Breast epithelium (tissue), 3 donors: ENCODE measurements around the gene HSD17B10.

ENCODE experiments used
- POLR2A ChIP-seq: fragments of 450-650 bp; IDR thresholded peaks from one replicate; pipeline ENCODE4 v1.6.1; 2016; ENCODE audit warnings: antibody characterized with exemption, mild to moderate bottlenecking, moderate library complexity
- TF ChIP-seq, protein P1 (sequence below), 3 donors: fragments of 450-650 bp; IDR thresholded peaks; one replicate each; pipeline ENCODE4 v1.5.1; 2016 to 2017; ENCODE audit warnings: antibody characterized with exemption in 3 of 3, mild to moderate bottlenecking in 3 of 3, moderate library complexity in 3 of 3

DNA sequence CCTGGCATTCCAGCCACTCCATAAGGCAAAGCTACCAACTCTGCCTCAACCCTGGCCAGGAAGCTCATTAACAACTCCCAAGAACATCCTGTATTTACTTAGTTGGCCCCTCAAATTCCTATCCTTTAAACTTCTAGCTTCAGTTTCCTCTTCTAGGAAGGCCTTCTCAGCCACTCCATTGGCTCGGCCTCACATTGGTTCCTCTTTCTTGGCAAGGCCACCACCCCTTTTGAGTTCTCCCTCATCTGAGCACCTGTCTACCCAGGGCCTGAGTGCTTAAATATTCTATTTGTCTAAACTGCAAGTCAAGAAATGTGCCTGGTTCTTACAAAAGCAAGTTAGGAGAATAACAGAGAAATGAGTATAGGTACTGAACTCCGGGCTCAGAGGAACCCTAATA, 21.7 kb downstream of the HSD17B10 start:
- TF ChIP-seq, protein P1, sequence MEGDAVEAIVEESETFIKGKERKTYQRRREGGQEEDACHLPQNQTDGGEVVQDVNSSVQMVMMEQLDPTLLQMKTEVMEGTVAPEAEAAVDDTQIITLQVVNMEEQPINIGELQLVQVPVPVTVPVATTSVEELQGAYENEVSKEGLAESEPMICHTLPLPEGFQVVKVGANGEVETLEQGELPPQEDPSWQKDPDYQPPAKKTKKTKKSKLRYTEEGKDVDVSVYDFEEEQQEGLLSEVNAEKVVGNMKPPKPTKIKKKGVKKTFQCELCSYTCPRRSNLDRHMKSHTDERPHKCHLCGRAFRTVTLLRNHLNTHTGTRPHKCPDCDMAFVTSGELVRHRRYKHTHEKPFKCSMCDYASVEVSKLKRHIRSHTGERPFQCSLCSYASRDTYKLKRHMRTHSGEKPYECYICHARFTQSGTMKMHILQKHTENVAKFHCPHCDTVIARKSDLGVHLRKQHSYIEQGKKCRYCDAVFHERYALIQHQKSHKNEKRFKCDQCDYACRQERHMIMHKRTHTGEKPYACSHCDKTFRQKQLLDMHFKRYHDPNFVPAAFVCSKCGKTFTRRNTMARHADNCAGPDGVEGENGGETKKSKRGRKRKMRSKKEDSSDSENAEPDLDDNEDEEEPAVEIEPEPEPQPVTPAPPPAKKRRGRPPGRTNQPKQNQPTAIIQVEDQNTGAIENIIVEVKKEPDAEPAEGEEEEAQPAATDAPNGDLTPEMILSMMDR (IDR thresholded peaks at IDR 0.05) = no peak
- no peak for TF ChIP-seq POLR2A
